ENCODE measurements around the gene ARFRP1.

The ARFRP1 gene

DNA sequence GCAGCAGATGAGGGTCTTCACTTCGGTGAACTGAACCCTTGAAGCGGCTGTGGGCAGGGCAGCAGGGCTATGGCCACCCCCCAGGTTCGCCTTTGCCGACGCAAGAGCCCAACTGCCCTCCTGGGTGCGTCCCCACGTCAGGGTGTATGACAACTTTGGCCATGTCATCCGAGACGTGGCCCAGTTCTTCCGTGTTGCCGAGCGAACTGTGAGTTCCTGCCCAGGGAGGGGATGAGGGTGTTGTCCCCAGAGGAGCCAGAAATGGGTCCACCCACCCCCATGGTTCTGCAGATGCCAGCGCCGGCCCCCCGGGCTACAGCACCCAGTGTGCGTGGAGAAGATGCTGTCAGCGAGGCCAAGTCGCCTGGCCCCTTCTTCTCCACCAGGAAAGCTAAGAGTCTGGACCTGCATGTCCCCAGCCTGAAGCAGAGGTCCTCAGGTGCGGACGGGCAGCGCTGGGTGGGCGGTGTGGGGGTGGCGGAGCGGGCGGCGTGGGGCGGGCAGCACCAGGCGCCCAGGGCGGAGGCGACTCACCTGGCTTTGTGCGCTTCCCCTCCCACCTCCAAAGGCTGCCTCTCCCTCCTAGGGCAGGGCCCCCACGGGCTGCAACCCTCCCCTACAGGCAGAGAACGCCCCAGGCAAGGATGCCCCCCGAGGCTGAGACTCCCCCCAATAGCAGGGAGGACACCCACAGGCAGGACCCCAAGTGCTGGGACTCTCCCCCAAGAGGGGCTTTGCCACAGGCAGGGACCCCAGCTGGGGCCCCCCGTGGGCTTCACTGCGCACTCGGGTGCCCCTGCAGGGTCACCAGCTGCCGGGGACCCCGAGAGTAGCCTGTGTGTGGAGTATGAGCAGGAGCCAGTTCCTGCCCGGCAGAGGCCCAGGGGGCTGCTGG is 17.5 kb downstream of the ARFRP1 start:
- no peak for DNase-seq

DNA sequence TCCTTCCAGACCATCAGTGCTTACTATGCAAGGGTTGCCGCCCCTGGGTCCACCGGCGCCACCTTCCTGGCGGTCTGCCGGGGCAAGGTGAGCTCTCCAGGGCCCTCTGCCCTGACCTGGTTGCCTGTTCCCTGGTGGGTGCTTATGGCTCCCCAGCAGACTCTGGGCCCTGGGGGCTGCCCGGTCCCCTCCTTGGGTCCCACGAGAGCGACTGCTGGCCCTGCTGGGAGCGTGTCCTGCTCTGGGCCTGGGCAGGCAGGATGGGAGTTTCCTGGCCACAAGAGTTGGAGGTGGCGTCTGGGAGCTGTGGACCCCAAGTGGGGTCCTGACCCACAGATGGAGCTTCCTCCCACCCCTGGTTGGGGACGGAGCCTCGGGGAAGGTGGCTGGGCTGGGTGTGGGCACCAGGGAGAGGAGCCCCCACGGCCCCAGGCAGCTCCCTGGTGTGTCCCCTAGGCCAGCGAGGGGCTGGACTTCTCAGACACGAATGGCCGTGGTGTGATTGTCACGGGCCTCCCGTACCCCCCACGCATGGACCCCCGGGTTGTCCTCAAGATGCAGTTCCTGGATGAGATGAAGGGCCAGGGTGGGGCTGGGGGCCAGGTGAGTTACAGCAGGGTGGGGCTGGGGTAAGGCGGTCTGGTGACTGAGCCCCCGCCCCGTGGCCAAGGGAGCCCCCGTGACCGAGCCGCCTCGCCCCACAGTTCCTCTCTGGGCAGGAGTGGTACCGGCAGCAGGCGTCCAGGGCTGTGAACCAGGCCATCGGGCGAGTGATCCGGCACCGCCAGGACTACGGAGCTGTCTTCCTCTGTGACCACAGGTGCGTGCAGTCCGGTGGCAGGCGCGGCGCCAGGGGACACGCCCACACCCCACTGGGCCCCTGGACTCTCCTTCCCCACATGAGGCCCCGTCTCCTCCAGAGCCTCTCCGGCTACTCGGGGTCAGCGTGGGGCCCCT is 18.5 kb downstream of the ARFRP1 start:
- no peak for DNase-seq

- DNase-seq = no peak
Measured at GRCh38 chr20:63688228-63689045, 19.3 kb downstream of the ARFRP1 start.

DNA sequence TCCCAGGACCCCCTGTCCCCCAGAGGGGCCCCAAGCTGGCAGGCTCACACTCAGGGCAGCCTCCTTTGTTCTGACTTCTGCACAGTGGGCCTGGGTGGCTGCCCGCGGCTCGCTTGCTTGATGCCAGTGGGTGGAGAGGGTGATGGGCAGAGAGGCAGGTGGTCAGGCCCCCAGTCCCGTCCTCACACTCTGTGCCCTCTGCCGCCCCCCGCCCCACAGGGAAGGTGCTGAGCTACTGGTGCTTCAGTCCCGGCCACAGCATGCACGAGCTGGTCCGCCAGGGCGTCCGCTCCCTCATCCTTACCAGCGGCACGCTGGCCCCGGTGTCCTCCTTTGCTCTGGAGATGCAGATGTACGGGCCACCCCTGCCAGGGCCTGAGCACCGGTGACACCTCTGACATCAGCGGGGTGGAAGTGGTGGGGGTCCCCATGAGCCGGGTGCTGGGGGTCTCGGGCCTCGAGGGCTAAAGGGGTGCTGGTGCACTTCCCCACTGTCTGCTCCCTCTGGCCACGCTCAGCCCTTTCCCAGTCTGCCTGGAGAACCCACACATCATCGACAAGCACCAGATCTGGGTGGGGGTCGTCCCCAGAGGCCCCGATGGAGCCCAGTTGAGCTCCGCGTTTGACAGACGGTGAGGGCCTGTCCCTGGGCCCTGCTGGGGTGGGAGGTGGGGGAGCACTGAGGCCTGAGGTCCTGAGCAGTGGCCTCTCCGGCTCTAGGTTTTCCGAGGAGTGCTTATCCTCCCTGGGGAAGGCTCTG is 20.2 kb downstream of the ARFRP1 start:
- no peak for DNase-seq

GRCh38 chr20:63686492-63687321 is 21.1 kb downstream of the ARFRP1 start:
- no peak for DNase-seq

DNA sequence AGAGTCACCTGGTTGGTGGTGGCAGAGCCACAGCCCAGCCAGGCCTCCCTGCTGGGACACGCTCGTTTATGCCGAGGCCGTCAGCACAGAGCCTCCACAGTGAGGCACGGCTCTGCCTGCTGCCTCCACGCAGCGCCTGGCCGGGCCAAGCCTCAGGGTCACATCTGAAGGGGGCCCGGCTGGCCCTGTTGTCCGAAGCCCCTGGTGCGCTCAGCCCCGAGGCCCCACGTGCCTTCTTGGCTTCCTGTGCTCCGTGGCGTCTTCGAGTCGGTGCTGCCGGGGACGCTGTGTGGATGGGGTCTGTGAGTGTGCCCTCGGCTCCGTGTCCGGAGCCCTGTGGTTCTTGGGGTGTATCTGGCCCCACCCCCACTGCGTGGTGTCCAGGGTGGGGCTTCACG is 21.7 kb downstream of the ARFRP1 start:
- no peak for DNase-seq

- no peak for DNase-seq
Measured at GRCh38 chr20:63685269-63686026, 22.3 kb downstream of the ARFRP1 start.

- DNase-seq = no peak
Measured at GRCh38 chr20:63682384-63683139, 25.2 kb downstream of the ARFRP1 start.

- DNase-seq = no peak
Measured at GRCh38 chr20:63681609-63682142, 26.1 kb downstream of the ARFRP1 start.

DNA sequence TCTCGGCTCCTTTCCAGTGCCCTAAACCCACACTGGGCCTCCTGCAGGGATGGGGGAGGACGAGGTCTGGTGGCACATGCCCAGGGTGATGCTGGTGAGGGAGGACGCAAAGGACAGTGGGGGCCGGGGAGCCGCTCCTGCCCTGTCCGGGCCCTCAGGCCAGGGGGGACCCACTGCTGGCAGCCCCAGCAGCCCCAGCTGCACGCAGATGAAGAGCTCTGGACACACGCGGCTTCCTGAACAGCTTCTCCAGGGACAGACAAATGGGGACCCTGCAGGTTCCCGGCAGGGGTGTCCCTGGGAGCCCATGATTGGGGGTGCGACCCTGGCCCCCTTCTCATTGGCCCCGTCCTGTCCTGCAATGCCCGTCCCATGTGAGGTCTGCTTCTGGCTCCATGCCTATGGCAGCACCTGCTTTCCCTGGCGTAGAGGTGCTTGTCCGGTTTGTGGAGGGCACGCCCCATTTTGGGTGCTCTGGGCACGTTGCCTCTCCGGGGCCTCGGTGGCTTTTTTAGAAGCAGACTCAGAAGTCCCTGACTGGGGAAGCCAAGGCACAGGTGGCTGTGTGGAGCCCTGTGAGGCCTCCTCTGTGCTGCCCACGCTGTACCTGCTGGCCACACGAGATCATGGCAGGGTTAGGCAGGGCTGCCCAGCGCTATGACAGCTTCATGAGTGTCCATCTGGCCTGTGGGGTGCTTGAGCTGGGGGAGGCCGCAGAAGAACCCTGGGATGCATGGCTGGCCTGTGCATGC is 26.7 kb downstream of the ARFRP1 start:
- no peak for DNase-seq

GRCh38 chr20:63680427-63680826 is 27.3 kb downstream of the ARFRP1 start:
- DNase-seq = no peak

DNA sequence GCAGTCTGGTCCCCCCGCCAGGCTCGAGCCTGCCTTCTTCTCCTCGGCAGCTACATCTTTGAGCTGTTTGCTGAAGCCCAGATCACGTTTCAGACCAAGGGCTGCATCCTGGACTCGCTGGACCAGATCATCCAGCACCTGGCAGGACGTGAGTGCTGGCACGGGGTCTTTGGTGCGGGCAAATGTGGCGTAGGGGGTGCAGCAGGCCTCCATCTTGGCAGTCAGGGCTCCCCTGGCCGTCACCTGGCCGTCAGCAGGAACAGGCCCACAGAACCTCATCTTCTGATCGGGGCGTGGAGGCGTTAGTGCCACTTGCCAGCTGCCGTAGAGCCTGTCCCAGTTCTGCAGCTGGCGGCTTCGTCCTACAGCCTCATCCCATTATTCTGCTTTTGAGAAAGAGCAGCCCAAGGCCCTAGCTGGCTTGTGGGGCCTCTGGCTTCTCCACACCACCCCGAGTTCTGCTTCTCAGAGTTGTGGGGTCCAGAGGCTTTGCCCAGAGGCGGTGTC is 27.9 kb downstream of the ARFRP1 start:
- no peak for DNase-seq

DNA sequence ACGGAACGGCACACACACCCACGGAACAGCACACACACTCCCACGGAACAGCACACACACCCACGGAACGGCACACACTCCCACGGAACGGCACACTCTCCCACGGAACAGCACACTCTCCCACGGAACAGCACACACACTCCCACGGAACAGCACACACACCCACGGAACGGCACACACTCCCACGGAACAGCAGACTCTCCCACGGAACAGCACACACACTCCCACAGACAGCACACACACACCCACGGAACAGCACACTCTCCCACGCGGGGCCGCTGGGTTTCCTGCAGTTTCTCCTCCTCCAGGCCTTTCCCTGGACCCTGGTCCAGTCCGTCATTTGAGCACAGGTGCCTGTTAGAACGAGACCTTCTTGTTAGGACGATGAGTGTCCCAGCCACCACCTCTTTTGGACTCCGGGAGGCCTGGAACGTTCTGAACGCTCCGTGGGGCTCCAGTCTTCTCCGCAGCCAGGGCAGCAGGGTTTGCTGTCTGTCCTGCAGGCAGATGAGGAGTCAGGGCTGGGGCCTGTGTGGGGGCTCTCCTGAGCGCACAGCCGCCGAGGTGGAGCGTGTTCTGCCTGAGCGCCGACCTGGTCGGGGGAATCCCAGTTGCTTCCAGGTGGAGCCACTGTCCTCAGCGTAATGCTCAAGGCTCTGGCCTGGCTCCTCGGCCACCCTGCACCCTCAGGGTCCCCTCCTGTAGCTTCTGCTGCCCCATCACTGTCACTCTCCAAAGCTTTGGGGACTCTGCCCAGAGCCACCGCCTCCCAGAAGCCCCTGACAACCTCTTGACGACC is 28.9 kb downstream of the ARFRP1 start:
- no peak for DNase-seq

- DNase-seq = no peak
Measured at GRCh38 chr20:63678071-63678470, 29.7 kb downstream of the ARFRP1 start.

DNA sequence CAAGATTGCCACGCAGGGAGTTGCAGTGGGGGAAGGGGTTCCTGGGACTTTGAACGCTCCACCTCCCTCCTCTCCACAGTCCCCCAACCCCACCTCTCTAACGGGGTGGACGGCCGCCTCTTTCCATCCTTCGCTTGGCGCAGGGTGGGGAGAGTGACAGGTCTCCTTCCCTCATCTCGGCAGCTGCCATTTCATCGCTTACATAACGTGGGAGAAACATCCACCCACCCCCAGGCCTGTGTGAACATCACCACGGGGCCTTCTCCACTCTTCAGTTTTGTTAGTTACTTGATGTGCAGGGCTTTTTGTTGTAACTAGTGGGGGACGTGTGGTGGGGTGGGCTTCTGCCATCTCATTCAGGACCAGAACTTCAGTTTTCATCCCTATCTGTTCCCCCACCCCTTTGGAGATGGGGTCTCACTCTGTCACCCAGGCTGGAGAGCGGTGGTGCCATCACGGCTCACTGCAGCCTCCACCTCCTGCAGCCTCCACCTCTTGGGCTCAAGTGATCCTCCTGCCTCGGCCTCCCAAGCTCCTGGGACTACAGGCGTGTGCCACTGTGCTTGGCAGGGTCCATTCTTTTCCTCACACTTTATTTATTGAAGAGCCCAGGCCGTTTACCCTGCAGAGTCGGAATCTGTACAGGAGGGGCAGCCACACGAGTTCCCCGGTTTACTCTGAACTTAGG is 32.0 kb downstream of the ARFRP1 start:
- DNase-seq = no peak

GRCh38 chr20:63673951-63674350 is 33.8 kb downstream of the ARFRP1 start:
- no peak for DNase-seq

GRCh38 chr20:63672666-63673065 is 35.1 kb downstream of the ARFRP1 start:
- DNase-seq = no peak

All from effector CD8-positive, alpha-beta T cell (primary cell).